Activated naive CD4-positive, alpha-beta T cell treated with anti-CD3 and anti-CD28 coated beads, Interleukin-2, amount 50 U/mL, for 16 hours (primary cell): ENCODE measurements around the gene PROK1.
"Not testable (repeated sequence)": the region's sequence is repeated elsewhere in the genome, so short reads cannot be mapped to it uniquely, and the experiment has no call there.

Experiments
- DNase-seq: peaks from one replicate; pipeline ENCODE4 v3.0.0-alpha.2; 2020

The PROK1 gene, protein sequence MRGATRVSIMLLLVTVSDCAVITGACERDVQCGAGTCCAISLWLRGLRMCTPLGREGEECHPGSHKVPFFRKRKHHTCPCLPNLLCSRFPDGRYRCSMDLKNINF

DNA sequence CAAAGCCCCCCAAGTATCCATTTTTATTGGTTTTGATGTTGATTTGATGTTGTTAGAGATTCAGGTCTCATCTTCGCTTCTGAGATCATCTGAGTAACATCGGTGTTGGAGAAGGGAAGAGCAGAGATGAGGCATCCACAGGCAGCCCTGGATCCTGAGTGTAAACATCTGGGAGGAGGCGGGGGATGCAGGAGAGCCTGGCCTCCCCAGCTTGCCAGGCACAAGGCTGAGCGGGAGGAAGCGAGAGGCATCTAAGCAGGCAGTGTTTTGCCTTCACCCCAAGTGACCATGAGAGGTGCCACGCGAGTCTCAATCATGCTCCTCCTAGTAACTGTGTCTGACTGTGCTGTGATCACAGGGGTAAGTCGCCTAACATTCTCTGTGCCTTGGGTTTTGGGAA lies at the start of gene PROK1:
TSS of gene PROK1 (plus strand) at position 221 of the 400 bp plus-strand sequence. CDS start at position 289, 68 bp downstream.
- DNase-seq: no peak

DNA sequence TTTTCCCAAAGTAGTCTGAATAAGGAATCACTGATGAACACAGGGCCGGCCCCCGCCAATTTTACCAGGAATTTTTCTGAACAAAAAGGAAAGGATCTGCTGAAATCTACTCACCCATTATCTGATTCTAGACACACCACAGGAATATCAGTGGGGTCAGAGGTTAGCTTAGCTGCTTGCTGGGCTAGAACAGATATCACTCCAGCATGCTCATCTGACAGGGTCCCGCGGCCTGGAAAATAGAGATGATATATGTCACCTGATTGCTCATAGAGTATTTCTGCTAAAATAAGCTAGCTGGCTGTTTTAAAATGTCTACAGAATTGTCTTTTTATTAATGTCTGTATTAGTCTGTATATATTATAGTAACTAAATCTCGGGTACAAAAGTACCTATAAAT lies 47.1 kb upstream of the PROK1 start:
- no peak for DNase-seq

DNA sequence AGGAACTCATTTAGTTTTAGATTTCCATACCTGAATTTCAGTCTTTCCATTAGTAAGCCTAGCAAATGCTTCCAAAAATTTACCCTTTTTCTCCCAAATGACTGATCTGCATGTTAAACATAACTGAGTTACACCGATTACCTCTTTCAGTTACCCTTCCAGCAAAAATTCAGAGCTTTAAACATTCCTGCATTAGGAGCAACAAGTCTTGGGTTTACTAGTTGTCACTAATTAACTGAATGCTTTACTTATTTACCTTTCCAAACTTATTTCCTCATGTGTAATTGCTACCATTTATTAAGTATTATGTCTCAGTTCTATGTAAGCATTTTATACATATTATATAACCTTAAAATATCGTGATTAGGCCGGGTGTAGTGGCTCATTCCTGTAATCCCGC lies 46.5 kb upstream of the PROK1 start:
- no peak for DNase-seq

DNA sequence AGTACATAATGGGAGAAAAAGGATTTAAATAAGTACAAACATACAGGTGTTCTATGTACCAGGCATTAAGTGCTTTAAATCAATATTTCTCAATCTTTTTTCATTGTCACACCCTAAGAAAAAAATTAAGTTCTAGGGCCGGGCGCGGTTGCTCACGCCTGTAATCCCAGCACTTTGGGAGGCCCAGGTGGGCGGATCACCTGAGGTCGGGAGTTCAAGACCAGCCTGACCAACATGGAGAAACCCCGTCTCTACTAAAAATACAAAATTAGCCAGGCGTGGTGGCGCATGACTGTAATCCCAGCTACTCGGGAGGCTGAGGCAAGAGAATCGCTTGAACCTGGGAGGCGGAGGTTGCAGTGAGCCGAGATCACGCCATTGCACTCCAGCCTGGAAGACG lies 44.5 kb upstream of the PROK1 start:
- DNase-seq: not testable (repeated sequence)

DNA sequence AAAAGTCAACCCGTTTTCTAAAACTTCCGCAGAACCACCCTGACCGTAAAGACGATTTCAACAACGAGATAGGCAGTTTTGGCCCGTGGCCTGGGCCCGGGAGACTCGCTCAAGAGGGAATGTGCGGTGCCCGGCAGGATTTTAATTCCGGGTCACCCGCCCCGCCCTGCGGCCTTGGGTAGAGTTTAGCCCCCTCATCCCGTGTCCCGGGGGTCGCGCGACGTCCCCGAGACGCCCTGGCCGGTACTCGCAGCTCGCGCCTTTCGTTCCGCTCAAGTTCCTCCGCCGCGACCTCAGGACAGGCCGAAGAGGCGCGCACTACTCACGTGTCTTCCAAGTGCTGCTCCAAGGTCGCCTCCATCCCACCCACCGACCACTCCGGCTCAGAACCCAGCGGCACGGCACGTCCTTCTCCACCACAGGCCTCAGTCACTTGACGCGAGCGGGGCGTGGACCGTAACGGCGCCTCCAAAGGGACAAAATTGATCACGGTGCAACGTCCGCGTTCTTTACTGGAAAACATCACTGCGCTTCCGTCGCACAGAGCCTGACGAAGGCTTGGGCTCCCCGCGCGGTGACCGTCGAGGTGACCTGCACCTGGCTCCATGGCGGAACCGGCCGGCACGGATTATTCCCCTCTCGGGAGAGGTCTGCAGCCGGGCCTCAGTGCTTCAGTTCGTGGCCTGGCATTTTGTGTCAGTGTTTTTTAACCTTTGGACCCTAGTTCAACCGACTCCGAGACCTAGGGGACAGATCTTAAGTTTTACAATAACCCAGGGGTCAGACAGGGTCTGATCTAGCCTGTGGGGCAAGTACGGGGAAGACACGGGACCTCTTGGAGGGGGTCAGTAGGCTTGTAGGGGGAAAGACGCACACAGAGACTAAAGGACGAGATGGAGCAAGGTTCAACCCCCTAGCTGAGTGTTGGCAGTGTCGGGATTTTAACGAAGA lies 43.4 kb upstream of the PROK1 start, which contains the start of gene LAMTOR5:
TSS of gene LAMTOR5 (minus strand) at position 435 of the 951 bp plus-strand sequence. CDS start at position 361, 74 bp downstream.
- peak; percentile 89 for DNase-seq

DNA sequence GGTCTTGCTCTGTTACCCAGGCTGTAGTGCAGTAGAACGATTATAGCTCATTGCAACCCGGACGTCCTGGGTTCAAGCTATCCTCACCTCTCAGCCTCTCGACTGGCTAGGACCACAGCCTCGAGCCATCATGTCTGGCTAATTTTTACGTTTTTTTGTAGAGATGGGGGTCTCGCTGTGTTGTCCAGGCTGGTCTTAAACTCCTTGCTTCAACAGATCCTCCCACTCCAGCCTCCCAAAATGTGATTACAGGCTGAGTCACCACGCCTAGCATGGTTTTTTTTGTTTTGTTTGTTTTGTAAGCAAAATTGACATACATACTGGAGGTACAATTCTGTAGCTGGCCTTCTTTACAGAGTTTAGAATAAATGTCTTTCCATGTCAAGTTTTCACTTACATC lies 42.5 kb upstream of the PROK1 start:
- DNase-seq: no peak

DNA sequence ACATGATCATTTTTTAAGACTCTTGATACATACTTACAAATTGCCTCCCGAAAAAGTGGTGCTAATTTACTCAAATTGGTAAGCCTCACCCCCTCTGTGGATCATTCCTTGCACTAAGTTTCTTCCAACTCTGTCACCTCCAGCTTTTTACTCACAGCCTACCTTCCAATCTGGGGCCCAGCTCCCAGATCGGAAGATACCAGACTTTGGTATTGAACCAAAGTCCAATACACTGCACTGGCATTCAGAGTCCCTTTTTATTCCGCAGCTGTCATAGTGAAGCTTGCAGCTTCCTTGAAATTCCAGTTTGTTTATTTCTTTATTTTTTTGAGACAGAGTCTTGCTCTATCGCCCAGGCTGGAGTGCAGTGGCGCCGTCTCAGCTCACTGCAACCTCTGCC lies 41.6 kb upstream of the PROK1 start:
- DNase-seq: no peak

DNA sequence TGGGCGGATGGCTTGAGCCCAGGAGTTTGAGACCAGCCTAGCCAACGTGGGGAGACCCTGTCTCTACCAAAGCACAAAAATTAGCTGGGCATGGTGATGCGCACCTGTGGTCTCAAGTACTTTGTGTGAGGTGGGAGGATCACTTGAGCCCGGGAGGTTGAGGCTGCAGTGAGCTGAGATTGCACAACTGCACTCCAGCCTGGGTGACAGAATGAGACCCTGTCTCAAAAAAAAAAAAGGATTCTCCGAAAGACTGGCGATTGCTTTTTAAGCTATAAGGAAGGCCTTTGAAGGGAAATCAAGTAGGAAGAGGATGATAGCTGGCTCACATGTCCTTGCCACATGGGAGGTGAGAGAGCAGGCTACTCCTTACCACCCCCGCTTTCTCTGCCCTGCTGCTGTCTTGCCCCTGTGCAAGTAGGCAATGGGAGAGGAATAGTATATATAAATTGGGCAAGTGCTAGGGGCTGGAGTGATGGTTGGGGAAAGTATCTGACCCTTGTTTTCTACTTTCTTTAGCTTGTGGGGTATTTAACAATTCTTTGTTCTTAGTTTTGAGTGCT lies 39.7 kb upstream of the PROK1 start:
- no peak for DNase-seq

DNA sequence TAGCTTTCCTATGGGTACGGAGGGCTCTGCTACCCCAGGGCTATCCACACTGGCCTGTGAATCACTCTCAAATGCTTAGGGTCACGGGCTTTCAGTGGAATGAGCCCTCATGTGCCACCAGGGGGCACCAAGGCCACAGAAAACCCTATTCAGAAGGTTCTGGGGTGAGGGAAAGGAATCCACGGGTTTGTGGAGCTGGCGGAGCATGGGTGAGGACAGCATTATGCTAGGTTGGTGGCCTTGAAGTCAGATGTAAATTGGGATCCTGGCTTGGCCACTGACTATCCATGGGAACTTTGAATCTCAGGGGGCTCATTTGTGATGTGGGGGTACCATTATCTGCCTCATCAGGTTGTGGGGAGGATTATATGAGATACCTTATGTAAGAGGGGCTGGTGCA lies 38.4 kb upstream of the PROK1 start:
- peak; percentile 68 for DNase-seq

DNA sequence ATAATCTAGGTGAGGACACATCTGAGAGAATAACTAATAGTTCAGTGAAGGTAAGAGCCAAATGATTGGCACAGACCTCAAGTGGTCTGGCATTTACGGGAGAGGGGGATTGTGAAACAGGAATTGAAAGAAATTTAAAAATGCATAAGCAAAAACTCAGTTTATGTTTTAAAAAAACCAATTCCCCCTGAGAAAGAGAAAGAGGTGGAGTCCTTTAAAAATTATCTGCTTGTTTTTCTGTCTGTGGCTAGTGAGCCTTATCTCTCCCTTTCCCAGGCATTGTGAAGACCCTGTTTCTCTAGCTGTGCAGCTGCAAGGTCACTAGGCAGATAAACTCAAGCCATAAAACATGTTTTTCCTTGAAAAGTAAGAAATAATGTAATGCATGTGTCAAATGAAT lies 37.9 kb upstream of the PROK1 start:
- DNase-seq: not testable (repeated sequence)

DNA sequence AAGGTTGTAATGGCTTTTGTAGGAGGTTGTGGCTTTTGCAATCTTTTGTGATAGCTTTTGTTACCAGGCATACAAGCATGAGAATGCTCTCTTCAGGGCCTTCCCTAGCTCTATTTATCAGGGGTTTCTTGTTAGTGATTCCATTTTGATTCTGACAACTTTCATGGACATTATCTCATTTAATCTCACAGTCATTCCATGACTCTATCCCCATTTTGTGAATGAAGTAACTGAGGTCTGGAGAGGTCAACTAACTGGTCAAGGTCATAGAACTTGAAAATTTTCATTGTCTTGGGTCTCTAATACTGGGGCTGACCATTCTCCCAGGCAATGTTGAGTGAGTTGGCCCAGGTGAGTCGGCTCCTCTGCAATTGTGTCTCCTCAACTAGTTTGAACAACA lies 32.2 kb upstream of the PROK1 start:
- no peak for DNase-seq

DNA sequence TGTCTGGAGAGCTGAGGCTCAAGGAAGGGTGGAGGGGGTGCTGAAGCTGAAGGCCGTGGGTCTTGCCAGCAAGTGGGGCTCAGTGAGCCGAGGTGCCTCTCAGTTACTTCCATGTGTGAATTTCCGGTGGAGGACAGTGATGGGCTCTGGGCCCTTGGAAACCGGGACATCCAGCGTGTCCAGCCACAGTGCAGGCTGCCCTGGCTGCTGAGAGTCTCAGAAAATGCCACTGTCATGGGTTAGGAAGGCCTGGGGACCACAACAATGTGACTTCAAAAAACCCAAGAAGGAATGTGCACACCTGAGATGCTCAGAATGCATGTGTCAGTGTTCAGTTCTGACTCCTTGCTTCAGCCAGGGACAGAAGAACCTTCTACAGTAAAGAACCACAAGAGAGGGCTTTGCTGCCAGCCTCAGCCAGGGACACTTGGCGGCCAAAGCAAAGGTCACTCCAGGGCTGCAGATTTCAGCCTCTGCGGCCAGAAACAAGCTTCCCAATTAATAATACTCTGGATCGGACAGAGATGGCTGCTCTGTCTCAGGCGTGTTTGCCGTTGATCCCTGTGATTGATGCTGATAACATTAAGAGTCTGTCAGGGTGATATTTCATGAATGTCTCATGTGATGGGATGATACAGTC lies 30.8 kb upstream of the PROK1 start:
- DNase-seq: no peak

DNA sequence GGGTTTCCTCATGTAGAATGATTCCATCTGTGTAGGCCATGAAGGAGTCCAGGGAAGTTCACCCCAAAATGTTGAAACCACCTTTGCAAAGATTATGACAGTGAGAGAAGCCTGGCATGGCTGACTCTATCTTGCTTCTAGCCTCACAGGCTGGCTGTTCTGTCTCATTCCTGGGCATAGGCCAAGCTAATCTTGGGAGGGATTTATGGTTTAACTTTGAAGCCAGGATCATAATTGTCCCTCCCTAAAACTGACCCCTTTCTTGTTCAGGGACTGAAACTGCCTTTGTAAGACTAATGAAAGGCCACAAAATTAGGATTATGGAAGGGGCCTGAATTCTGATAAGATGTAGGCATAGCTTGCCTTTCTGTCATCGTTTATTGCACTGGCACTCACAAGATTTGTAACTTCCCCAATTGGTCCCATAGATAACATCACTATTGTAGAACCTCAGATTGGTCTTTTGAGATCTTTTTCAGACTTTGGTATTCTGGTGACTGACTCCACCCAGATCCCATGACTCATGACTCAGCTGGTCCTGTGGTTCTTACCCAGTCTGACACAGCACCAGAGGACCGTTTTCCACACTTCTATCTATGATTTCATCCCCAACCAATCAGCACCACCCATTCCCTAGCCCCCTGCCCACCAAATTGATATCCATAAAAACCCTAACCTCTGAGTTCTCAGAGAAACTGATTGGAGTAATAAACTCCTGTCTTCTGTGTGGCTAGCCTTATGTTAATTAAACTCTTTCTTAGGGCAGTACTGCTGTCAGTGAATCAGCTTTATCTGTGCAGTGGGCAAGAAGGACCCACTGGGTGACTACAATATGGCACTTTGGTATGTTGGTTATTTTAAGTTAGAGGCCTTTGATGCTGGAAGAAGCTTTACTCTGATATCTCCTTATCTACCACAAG lies 29.8 kb upstream of the PROK1 start:
- DNase-seq: no peak

DNA sequence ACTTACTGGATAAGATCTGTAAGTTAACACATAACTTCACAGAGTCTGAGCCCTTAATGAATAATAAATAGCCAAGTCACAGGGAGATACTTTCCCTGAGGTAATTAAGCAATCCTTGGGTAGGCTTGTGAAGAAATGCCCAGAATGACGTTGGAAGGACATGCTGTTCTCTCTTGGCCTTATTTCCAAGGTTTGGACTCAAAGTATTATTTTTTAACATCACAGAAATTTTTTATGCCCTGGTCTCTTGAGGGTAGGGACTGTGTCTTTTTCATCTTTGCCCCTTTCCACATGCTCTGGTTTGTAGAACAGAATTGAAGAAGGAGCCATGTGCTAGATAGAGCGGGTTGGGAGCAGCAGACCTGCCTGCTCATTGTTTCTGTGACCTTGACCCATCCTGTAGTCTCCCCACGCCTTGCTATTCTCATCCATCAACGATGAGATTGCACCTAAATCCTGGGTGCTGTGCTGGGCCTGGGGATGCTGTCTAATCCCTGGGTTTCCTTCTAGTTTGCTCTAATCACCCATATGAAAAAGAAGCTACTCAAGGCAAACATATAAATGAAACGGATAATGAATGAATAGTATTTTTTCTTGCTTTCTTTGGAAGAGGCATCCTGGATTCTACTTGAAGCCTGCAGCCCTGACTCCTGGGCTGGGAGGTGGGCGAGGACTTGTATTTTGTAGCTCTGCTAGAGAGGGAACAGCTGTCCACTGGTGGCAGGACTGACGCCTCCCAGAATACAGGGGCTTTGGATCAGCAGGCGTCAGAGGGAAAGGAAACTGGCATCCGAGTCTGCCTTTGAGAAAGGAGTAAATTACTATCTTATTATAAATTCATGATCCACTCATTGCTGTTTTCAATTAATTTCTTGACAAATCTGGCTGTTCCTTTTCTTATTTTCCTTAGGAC lies 26.0 kb upstream of the PROK1 start:
- DNase-seq: no peak

DNA sequence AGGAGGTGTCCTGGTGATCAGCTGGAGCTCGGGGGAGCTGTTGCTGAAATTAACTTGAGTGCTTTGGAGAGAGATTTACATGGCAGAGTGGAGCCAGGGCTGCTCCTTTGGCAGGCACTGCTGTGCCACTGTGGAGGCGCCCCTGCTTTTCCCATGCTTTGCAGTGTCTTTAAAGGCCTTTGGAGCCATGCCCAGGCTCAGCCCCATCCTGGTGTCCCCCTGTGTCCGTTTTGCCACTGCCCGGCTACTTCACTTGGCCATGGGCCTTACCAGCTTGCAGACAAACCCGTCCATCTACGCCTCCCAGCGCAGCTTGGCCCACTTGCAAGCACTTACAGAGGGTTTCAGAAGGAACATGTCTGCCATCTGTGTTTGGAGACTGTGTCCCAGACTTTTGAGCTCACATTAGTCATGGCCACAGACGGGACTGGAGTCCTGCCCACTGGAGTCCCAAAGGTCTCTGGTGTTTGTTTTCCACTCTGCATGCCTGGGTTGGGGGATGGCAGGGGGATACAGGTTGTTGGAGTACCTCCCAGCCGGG lies 25.3 kb upstream of the PROK1 start:
- no peak for DNase-seq

DNA sequence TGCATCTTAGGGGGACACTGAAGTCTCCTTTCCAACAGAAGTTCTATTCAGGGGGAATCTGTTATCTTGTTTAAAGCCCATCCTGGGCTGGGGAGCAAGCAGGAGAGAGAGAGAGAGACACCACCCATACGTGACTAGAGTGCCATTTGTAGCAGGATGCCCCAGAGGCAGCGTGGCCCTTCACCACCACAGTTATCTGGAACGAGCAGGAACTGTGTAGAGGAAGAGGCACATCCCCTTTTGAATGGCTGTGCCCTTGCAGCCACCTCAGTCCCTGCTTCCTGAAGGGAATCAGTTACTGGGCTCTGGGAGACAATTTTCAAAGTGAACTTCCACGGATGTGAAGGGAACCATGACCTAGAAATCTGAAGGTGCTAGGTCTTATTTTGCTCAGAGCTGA lies 24.1 kb upstream of the PROK1 start:
- no peak for DNase-seq

DNA sequence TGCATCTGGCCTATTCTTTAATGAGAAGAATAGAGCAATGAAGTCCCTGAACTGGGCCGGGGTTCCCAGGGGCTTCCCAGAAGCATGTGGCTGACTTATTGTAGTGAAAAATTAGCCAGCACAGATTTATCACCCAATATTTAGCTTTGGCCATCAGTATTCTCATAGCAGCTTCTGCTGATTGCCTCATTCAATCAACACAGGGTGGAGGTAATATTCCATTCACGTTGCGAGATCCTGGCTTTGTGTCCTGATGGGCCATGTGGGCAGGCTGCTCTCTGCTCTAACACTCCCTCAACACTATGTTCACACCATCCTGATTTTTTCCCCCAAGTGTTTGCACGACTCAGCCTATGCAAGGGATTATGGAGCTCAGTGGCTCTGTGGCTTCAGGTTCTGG lies 22.0 kb upstream of the PROK1 start:
- DNase-seq: no peak

DNA sequence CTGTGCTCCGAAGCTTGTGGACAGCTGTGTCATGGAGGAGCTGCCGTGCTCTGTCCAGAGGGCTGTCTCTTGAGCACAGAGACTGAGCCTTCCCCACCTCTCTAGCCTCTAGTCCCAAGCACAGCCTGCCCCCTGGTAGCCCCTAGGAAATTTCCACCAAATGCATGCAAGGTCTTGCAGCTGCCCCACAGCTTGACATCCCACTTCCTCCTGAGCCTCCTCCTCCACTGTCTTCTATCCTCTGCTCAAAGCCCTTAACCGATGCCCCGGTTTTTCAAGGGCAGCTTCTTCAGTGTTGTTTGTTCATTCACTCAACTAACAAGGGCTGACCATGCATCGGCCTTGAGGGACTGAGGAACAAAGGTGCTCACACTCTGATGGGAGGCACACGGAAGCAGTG lies 20.6 kb upstream of the PROK1 start:
- no peak for DNase-seq

DNA sequence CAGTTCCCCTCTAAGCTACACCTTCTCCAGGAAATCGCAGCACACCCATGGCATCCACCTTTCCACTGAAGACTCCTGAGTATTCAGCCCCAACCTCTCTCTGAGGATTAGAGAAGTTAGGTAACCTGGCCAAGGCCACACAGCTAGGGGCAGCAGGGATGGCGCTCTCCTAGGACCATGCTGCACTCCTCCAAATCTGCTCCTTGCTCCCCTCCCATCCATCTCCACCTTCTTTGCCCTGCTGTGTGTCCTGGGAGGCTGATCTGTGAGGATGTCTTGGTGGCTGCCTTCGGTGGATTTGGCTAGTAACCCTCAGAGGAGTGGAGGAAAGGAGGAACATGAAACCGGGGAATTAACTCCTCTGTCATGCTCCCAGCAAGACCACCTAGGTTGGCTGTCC lies 20.0 kb upstream of the PROK1 start:
- no peak for DNase-seq

DNA sequence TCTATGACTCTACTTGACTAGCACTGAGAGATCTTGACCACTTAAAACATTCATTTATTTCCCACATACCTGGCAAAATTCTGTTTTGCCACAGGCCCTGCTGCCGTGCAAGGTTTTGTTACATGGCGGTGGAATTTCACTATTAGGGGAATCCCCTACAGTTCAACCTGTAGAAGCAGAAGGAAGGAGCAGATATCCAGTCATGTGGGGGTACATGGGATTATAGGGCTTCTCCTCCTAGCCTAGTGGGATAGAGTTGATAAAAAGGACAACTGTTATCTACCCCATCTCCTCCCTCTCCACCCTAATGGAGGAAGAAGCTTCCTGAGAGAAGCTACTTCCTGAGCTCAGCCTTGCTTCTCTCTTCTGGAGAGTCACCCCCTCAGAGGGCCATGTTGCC lies 17.7 kb upstream of the PROK1 start:
- DNase-seq: no peak

DNA sequence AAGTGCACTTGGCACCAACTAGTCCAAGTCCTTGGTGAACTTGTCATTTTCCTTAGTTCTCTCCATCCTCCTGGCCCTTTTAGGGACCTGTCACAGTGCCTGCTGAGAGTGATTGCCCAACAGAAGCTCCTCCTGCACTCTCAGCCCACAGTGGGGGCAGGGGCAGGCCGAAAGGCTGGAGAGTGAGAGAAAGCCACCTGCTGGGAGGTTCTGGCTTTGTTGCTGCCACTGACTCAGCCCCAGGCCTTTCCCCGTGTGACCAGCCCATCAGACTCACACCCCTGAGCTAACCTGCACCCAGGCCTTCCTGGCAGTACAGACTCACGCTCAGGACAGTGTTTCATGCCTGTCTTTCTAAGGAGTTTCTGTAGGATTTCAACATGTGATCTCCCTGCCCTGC lies 17.1 kb upstream of the PROK1 start:
- DNase-seq: no peak
